Erythroblast (primary cell): ENCODE results near the gene SPAG16.

ENCODE experiments used
- GATA1 ChIP-seq: IDR thresholded peaks from 2 replicates; pipeline ENCODE4 v1.6.1; 2011; ENCODE audit warnings: low read depth, mild to moderate bottlenecking, control low read depth, low read length, moderate library complexity
- POLR2A ChIP-seq: IDR thresholded peaks from 2 replicates; pipeline ENCODE4 v1.6.1; 2011; ENCODE audit warnings: mild to moderate bottlenecking, low read length

DNA sequence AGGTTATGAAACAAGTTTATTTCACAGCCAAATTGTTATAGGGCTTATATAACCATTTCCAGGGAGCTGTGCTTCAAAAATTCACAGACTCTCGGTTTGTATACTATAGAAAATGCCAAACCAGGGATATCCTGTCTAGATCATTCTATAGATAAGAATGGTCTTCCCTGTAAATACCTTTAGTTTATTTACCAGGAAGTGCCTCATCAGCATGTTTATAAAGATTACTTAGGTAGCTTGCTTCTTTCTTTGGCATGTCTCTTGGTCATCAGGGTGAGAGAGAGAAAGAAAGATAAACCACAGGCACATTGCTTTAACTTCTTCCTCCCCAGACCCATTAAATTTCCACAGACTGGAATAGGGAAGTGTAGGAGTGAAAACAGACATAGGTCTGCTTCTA is 439.4 kb downstream of the SPAG16 start:
- TF ChIP-seq POLR2A (no peak), GATA1 (no peak)
